ENCODE measurements around the gene RAB5IF.

Gene RAB5IF

GRCh38 chr20:36653456-36653855, 47.9 kb downstream of the RAB5IF start:
- Histone ChIP-seq H3K27me3 (ENCODE audit: insufficient read depth, low read length) (no peaks in the 10 kb centered on the region), H3K4me3 (ENCODE audit: low read length) (no peak overlapping the region), H3K9ac (ENCODE audit: low read depth, low read length) (no peak overlapping the region; the same call in 1 of the 2 replicates), H3K27ac (ENCODE audit: low read length) (no peak overlapping the region), H3K4me1 (ENCODE audit: insufficient read depth, low read length) (no peaks in the 10 kb centered on the region), H3K36me3 (ENCODE audit: insufficient read depth, low read depth, low read length) (0 out of 2 replicates have a peak, but pooled peaks cover 3% of the 10 kb centered on the region), H3K9me3 (ENCODE audit: insufficient read depth, low read depth, low read length) (no peaks in the 10 kb centered on the region)

DNA sequence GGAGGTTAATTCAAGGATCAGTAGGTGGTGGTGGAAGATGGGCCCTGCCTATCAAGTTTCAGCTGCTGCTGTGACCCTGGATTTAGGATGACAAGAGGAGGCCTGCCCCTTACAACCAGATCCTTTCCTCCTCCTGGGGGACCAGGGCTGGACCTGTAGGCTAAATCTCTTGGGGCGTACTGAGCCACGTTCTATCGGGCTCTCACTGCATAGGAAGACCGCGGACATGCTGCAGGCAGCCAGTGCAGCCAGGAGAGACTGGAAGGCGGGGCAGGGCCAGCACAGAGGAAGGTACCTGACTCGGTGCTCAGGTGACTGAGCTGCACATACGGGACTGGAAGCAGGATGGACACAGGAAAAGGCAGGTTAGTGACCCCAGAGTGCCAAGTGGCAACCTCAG, 48.9 kb downstream of the RAB5IF start:
- no peaks in the 10 kb centered on the region for H3K4me1 ChIP-seq (ENCODE audit: insufficient read depth, low read length)
- H3K27me3 ChIP-seq (ENCODE audit: insufficient read depth, low read length) = no peaks in the 10 kb centered on the region
- H3K9ac ChIP-seq (ENCODE audit: low read depth, low read length) = no peak overlapping the region
- H3K36me3 ChIP-seq (ENCODE audit: insufficient read depth, low read depth, low read length) = 0 out of 2 replicates have a peak, but pooled peaks cover 3% of the 10 kb centered on the region
- H3K4me3 ChIP-seq (ENCODE audit: low read length) = no peak overlapping the region
- no peaks in the 10 kb centered on the region for H3K9me3 ChIP-seq (ENCODE audit: insufficient read depth, low read depth, low read length)
- H3K27ac ChIP-seq (ENCODE audit: low read length) = no peak overlapping the region

DNA sequence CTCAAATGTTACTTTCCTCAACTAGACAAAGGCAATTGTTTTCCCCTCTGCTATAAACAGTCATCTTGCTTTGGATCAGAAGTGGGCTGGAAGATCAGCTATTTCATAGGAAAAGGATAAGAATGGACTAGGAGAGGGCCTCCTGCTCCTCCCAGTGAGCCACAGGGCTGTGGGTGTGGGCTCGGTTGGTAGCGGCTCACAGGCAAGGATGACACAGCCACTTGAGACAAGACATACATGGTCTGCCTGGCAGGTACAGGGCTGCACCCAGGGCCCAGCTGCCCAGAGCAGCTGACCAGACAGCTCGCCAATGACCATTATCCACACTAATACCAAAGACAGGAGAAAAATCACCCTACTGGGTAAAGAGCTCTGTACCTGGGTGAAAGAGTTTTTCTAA, 49.4 kb downstream of the RAB5IF start:
- Histone ChIP-seq H3K4me3 (ENCODE audit: low read length) (no peak overlapping the region), H3K9me3 (ENCODE audit: insufficient read depth, low read depth, low read length) (no peaks in the 10 kb centered on the region), H3K27ac (ENCODE audit: low read length) (no peak overlapping the region), H3K36me3 (ENCODE audit: insufficient read depth, low read depth, low read length) (peaks cover 3% of the 10 kb centered on the region; the same call in 1 of the 2 replicates), H3K27me3 (ENCODE audit: insufficient read depth, low read length) (no peaks in the 10 kb centered on the region), H3K9ac (ENCODE audit: low read depth, low read length) (no peak overlapping the region), H3K4me1 (ENCODE audit: insufficient read depth, low read length) (no peaks in the 10 kb centered on the region)

GRCh38 chr20:36656733-36657132, 51.2 kb downstream of the RAB5IF start:
- Histone ChIP-seq H3K9me3 (ENCODE audit: insufficient read depth, low read depth, low read length) (no peaks in the 10 kb centered on the region), H3K36me3 (ENCODE audit: insufficient read depth, low read depth, low read length) (peaks cover 3% of the 10 kb centered on the region; the same call in 1 of the 2 replicates), H3K9ac (ENCODE audit: low read depth, low read length) (no peak overlapping the region), H3K4me3 (ENCODE audit: low read length) (no peak overlapping the region), H3K27me3 (ENCODE audit: insufficient read depth, low read length) (no peaks in the 10 kb centered on the region), H3K27ac (ENCODE audit: low read length) (no peak overlapping the region), H3K4me1 (ENCODE audit: insufficient read depth, low read length) (no peaks in the 10 kb centered on the region)

DNA sequence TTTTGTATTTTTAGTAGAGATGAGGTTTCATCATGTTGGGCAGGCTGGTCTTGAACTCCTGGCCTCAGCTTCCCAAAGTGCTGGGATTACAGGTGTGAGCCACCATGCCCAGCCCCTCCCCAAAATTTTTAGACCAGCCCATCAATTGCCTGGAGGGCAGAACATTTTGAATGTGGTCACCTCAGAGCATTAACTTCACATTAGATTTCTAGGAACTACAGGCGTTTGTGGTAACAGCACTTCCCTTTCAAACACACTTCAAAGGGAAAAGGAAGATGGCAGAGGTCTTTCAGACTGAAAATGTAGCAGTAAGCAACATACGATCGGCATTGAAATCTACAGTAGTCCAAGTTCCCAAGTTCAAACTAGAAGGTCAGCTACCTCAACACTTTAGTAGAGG, 52.7 kb downstream of the RAB5IF start:
- no peaks in the 10 kb centered on the region for H3K9me3 ChIP-seq (ENCODE audit: insufficient read depth, low read depth, low read length)
- H3K27ac ChIP-seq (ENCODE audit: low read length) = no peak overlapping the region
- H3K4me3 ChIP-seq (ENCODE audit: low read length) = no peak overlapping the region
- no peaks in the 10 kb centered on the region for H3K27me3 ChIP-seq (ENCODE audit: insufficient read depth, low read length)
- H3K9ac ChIP-seq (ENCODE audit: low read depth, low read length) = no peak overlapping the region
- H3K36me3 ChIP-seq (ENCODE audit: insufficient read depth, low read depth, low read length) = no peaks in the 10 kb centered on the region; the same call in 1 of the 2 replicates
- H3K4me1 ChIP-seq (ENCODE audit: insufficient read depth, low read length) = no peaks in the 10 kb centered on the region
